Measurements from ENCODE around the gene MMP24. TPM values are rescaled to one million over a fixed set of nuclear protein-coding genes. Genes with fewer than 3 reads are reported as not detected.
"Not testable (repeated sequence)": the region's sequence is repeated elsewhere in the genome, so short reads cannot be mapped to it uniquely, and the experiment has no call there.

MMP24 gene
- total RNA-seq, 4 donors from 2014 or later: 0.51 to 2.6 (median 2.0) TPM

DNA sequence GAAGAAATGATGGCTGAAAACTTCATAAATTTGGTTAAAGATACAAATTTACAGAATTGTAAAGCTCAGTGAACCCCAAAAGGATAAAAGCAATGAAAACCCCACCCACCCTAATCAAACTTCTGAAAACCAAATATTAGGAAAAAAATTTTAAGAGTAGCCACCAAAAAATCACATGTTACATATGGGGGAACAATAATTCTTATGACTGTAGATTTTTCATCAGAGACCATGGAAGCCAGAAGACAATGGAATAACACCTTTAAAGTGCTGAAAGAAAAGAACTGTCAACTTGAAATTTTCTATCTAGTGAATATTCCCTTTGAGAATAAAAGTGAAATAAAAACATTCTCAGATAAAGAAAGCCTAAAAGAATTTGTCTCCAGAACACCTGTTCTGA lies 30.2 kb upstream of the MMP24 start:
- Histone ChIP-seq H3K4me1 (no peaks in the 10 kb centered on the region), H3K9me3 (peaks cover 0 to 7% of the 10 kb centered on the region in 2 donors), H3K36me3 (no peaks in the 10 kb centered on the region), H3K27ac (no peak overlapping the region), H3K27me3 (no peaks in the 10 kb centered on the region), H3K4me3 (no peak overlapping the region)
- no peak for TF ChIP-seq POLR2A (IDR thresholded peaks at IDR 0.05)
- TF ChIP-seq, protein P1, sequence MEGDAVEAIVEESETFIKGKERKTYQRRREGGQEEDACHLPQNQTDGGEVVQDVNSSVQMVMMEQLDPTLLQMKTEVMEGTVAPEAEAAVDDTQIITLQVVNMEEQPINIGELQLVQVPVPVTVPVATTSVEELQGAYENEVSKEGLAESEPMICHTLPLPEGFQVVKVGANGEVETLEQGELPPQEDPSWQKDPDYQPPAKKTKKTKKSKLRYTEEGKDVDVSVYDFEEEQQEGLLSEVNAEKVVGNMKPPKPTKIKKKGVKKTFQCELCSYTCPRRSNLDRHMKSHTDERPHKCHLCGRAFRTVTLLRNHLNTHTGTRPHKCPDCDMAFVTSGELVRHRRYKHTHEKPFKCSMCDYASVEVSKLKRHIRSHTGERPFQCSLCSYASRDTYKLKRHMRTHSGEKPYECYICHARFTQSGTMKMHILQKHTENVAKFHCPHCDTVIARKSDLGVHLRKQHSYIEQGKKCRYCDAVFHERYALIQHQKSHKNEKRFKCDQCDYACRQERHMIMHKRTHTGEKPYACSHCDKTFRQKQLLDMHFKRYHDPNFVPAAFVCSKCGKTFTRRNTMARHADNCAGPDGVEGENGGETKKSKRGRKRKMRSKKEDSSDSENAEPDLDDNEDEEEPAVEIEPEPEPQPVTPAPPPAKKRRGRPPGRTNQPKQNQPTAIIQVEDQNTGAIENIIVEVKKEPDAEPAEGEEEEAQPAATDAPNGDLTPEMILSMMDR (IDR thresholded peaks at IDR 0.05): no peak
- intact Hi-C loops (cut with DNase I; ENCODE audit: low total_unique reads): no loop called here
- no peak for DNase-seq

DNA sequence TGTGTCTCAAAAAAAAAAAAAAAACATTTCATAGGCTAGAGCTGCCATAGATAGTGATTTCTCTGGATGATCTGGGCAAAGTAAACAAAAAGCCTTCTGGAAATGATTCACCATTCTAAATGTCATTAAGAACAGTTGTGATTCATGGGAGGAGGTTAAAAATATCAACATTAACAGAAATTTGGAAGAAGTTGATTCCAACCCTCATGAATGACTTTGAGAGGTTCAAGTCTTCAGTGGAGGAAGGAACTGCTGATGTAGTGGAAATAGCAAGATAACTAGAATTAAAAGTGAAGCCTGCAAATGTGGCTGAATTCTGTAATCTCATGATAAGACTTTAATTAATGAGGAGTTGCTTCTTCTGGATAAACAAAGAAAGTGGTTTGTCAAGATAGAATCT lies 26.8 kb upstream of the MMP24 start:
- no peaks in the 10 kb centered on the region for H3K4me1 ChIP-seq
- TF ChIP-seq, protein P1 (IDR thresholded peaks at IDR 0.05): no peak
- no peak for TF ChIP-seq POLR2A (IDR thresholded peaks at IDR 0.05)
- H3K9me3 ChIP-seq: peaks cover 0 to 7% of the 10 kb centered on the region in 2 donors
- H3K27me3 ChIP-seq: no peaks in the 10 kb centered on the region
- H3K4me3 ChIP-seq: no peak overlapping the region
- no peaks in the 10 kb centered on the region for H3K36me3 ChIP-seq
- no peak for DNase-seq
- H3K27ac ChIP-seq: no peak overlapping the region
- intact Hi-C loops (cut with DNase I; ENCODE audit: low total_unique reads): no loop called here

DNA sequence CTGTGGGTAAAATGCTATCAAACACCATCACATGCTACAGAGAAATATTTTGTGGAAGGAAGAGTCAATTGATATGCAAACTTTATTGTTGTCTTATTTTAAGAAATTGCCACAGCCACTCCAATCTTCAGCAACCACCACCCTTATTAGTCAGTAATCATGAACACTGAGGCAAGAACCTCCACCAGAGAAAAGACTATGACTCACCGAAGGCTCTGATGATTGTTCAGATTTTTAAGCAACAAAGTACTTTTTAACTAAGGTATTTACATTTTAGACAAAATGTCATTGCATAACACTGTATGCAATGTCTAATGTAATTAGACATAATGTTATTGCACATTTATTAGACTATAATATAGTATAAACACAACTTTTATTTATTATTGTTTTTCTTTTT lies 26.2 kb upstream of the MMP24 start:
- peaks cover 0 to 7% of the 10 kb centered on the region in 2 donors for H3K9me3 ChIP-seq
- H3K27ac ChIP-seq: no peak overlapping the region
- TF ChIP-seq, protein P1 (IDR thresholded peaks at IDR 0.05): no peak
- no peak for TF ChIP-seq POLR2A (IDR thresholded peaks at IDR 0.05)
- no peaks in the 10 kb centered on the region for H3K36me3 ChIP-seq
- no peaks in the 10 kb centered on the region for H3K4me1 ChIP-seq
- no peak overlapping the region for H3K4me3 ChIP-seq
- no peak for DNase-seq
- intact Hi-C loops (cut with DNase I; ENCODE audit: low total_unique reads): no loop called here
- no peaks in the 10 kb centered on the region for H3K27me3 ChIP-seq

DNA sequence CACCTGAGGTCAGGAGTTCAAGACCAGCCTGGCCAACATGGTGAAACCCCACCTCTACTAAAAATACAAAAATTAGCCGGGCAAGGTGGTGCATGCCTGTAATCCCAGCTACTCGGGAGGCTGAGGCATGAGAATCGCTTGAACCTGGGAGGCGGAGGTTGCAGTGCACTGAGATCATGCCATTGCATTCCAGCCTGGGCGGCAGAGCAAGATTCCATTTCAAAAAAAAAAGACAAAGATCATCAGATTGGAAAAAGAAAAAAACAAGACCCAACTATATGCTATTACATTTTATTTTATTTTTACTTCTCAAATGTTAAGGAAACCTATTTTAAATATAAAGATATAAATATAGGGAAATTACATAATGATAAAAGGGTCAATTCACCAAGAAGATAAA lies 25.0 kb upstream of the MMP24 start:
- H3K9me3 ChIP-seq; DNase-seq; H3K4me3 ChIP-seq; H3K36me3 ChIP-seq; H3K27ac ChIP-seq; H3K27me3 ChIP-seq; H3K4me1 ChIP-seq; intact Hi-C loops (cut with DNase I; ENCODE audit: low total_unique reads): not testable (repeated sequence)

DNA sequence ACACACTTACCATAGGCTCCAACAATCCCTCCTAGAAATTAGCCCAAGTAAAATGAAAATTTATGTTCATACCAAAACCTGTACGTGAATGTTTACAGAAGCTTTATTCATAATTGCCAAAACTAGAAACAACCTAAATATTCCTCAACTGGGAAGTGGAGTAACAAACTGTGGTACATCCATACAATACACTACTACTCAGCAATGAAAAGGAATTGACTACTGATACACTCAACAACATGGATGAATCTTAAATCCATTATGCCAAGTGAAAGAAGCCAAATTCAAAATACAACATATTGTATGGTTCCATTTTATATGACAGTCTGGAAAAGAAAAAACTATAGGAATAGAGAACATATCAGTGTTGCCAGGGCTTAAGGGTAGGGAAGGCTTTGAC lies 19.7 kb upstream of the MMP24 start:
- TF ChIP-seq POLR2A (IDR thresholded peaks at IDR 0.05): no peak
- TF ChIP-seq, protein P1 (IDR thresholded peaks at IDR 0.05): no peak
- Histone ChIP-seq H3K4me1 (no peaks in the 10 kb centered on the region), H3K27me3 (no peaks in the 10 kb centered on the region), H3K36me3 (no peaks in the 10 kb centered on the region), H3K27ac (no peak overlapping the region), H3K9me3 (no peaks in the 10 kb centered on the region), H3K4me3 (no peak overlapping the region)
- no peak for DNase-seq
- intact Hi-C loops (cut with DNase I; ENCODE audit: low total_unique reads): no loop called here

All from uterus (tissue), 4 donors.